ENCODE data around the gene DNAJB4. TPM values are rescaled to one million over a fixed set of nuclear protein-coding genes. Genes with fewer than 3 reads are reported as not detected.

DNAJB4 gene
- total and polyA plus RNA-seq, 2 of the 13 experiments (the other 11 are each of a cell fraction or from before 2014, with no cell fraction given) = 4.4 to 18.6 TPM

DNA sequence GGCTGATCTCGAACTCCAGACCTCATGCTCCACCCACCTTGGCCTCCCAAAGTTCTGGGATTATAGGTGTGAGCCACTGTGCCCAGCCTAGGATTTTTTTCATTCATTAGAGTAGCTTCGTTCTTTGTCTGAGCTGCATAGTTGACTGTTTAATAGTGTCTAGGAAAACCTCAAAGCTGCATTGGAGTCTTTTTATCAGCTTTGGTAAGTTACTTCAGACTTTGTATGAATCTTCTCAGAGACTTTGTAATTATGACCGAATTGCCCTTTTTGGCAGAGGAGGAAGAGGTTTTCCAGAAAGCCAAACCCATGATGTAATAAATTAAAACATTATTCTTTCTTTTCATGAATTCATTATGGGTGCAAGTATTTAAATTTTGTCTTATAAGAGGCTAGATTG, 5.1 kb downstream of the DNAJB4 start:
- ATAC-seq = no peak
- intact Hi-C loops (cut with micrococcal nuclease; ENCODE audit: unreplicated experiment) = no loop called here
- WGBS (ENCODE audit: low lambda C conversion rate) = 97% methylated on average over 3 of the region's 3 CpGs

More for the DNA sequence above, 5.1 kb downstream of the DNAJB4 start:
- peaks cover 47% of the 10 kb centered on the region for H3K4me1 ChIP-seq (ENCODE audit: insufficient read depth, low read length)
- H2AFZ ChIP-seq (ENCODE audit: low read length) = no peak overlapping the region
- POLR2A ChIA-PET = interaction anchor here (1.5 kb wide), 1 partner anchor 31 kb away, joined by 4 read pairs; the partner anchor contains the start of gene FUBP1
- H3K79me2 ChIP-seq (ENCODE audit: insufficient read depth, low read length) = peaks cover 50% of the 10 kb centered on the region
- H3K27ac ChIP-seq (ENCODE audit: extremely low read length, insufficient read depth, low read length) = no peak overlapping the region
- no peak overlapping the region for H3K4me2 ChIP-seq (ENCODE audit: low read depth, low read length)
- H3K4me3 ChIP-seq (replicated peaks in 1 of 3; ENCODE audit: insufficient read depth in 1 of 3, low read depth in 2 of 3, low read length in 3 of 3) = no peak overlapping the region
- TF ChIP-seq TEAD3 (CRISPR knock-in tag; optimal IDR thresholded peaks at IDR 0.05; ENCODE audit: borderline replicate concordance) (no peak), ZNF850 (CRISPR knock-in tag; conservative IDR thresholded peaks at IDR 0.05) (no peak), HDAC6 (IDR thresholded peaks at IDR 0.05; ENCODE audit: low read depth, low read length) (no peak), POLR2AphosphoS2 (IDR thresholded peaks at IDR 0.05; ENCODE audit: low read depth, low read length) (no peak), SMARCE1 (IDR thresholded peaks at IDR 0.05; ENCODE audit: borderline replicate concordance) (no peak), CEBPB (IDR thresholded peaks at IDR 0.05; ENCODE audit: borderline replicate concordance, low read depth, low read length) (no peak), TP53 (CRISPR knock-in tag; conservative IDR thresholded peaks at IDR 0.05) (no peak), RFX5 (IDR thresholded peaks at IDR 0.05; ENCODE audit: low read depth, low read length) (no peak)
- TF ChIP-seq, protein P1, sequence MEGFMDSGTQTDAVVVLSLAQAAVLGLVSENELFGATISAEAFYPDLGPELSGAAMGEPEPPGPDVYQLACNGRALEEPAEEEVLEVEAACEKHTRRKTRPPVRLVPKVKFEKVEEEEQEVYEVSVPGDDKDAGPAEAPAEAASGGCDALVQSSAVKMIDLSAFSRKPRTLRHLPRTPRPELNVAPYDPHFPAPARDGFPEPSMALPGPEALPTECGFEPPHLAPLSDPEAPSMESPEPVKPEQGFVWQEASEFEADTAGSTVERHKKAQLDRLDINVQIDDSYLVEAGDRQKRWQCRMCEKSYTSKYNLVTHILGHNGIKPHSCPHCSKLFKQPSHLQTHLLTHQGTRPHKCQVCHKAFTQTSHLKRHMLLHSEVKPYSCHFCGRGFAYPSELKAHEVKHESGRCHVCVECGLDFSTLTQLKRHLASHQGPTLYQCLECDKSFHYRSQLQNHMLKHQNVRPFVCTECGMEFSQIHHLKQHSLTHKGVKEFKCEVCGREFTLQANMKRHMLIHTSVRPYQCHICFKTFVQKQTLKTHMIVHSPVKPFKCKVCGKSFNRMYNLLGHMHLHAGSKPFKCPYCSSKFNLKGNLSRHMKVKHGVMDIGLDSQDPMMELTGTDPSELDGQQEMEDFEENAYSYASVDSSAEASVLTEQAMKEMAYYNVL (CRISPR knock-in tag; IDR thresholded peaks at IDR 0.05; ENCODE audit: borderline replicate concordance) = no peak
- TF ChIP-seq, protein P2, sequence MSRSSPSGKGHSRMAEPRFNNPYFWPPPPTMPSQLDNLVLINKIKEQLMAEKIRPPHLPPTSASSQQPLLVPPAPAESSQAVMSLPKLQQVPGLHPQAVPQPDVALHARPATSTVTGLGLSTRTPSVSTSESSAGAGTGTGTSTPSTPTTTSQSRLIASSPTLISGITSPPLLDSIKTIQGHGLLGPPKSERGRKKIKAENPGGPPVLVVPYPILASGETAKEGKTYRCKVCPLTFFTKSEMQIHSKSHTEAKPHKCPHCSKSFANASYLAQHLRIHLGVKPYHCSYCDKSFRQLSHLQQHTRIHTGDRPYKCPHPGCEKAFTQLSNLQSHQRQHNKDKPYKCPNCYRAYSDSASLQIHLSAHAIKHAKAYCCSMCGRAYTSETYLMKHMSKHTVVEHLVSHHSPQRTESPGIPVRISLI (CRISPR knock-in tag; IDR thresholded peaks at IDR 0.05; ENCODE audit: borderline replicate concordance) = no peak
- TF ChIP-seq, protein P3, sequence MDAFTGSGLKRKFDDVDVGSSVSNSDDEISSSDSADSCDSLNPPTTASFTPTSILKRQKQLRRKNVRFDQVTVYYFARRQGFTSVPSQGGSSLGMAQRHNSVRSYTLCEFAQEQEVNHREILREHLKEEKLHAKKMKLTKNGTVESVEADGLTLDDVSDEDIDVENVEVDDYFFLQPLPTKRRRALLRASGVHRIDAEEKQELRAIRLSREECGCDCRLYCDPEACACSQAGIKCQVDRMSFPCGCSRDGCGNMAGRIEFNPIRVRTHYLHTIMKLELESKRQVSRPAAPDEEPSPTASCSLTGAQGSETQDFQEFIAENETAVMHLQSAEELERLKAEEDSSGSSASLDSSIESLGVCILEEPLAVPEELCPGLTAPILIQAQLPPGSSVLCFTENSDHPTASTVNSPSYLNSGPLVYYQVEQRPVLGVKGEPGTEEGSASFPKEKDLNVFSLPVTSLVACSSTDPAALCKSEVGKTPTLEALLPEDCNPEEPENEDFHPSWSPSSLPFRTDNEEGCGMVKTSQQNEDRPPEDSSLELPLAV (CRISPR knock-in tag; conservative IDR thresholded peaks at IDR 0.05; ENCODE audit: low read depth) = no peak
- TF ChIP-seq, protein P4, sequence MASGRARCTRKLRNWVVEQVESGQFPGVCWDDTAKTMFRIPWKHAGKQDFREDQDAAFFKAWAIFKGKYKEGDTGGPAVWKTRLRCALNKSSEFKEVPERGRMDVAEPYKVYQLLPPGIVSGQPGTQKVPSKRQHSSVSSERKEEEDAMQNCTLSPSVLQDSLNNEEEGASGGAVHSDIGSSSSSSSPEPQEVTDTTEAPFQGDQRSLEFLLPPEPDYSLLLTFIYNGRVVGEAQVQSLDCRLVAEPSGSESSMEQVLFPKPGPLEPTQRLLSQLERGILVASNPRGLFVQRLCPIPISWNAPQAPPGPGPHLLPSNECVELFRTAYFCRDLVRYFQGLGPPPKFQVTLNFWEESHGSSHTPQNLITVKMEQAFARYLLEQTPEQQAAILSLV (CRISPR knock-in tag; IDR thresholded peaks at IDR 0.05; ENCODE audit: borderline replicate concordance) = no peak
- DNase-seq (ENCODE audit: low spot score) (no peak), FAIRE-seq (no peak)
- no peaks in the 10 kb centered on the region for H3K27me3 ChIP-seq (ENCODE audit: control insufficient read depth in 1 of 2, insufficient read depth in 2 of 2, low read length in 2 of 2)
- CTCF ChIA-PET (ENCODE audit: low intra/inter-chr PET ratio, low total read pairs) = no interaction called here
- BruUV-seq (replicated peaks) = no TSS peak
- no peaks in the 10 kb centered on the region for H3K9me3 ChIP-seq (ENCODE audit: low read length)
- H3K9ac ChIP-seq (ENCODE audit: insufficient read depth, low read depth, low read length) = no peak overlapping the region
- in situ Hi-C loops (cut with HindIII; ENCODE audit: extremely low pct_ligation_motif_present, low pct_unique_long_range_greater_than_20kb) = no loop called here
- H3K36me3 ChIP-seq (replicated peaks in 1 of 2; ENCODE audit: control insufficient read depth in 1 of 2, insufficient read depth in 2 of 2, low read length in 2 of 2) = no peaks in the 10 kb centered on the region; a peak in 1 of 5 replicates
- no peaks in the 10 kb centered on the region; the same call in none of the 2 replicates for H4K20me1 ChIP-seq (ENCODE audit: insufficient read depth, low read length)
